ENCODE measurements around the gene CELF6.

CELF6 gene

DNA sequence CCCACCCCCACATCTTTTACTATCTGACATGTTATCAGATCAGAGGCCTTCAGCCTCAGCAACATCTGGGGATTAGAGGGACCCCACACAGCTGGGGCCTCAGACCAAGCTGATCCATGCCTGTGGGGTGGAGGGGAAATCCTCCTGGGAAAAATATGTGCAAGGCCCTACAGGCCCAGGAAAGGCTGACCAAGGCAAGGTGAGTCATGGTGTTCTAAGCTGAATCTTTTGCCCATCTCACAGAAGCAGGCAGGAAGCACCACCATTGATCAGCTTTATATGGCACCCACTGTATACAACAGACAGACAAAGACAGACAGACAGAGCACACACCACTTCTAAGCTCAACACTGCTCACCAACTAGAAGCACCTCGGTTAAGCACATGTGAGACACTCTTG, 35.2 kb downstream of the CELF6 start:
- no peaks in the 10 kb centered on the region for H3K79me2 ChIP-seq (ENCODE audit: low read length)
- no peaks in the 10 kb centered on the region for H3F3A ChIP-seq (ENCODE audit: insufficient read depth, low read length)
- H3K27ac ChIP-seq (ENCODE audit: low read length): no peak overlapping the region
- TF ChIP-seq CTCF (IDR thresholded peaks at IDR 0.05; ENCODE audit: low read length) (no peak), EZH2phosphoT487 (IDR thresholded peaks at IDR 0.05; ENCODE audit: low read length) (no peak), EZH2 (optimal IDR thresholded peaks at IDR 0.05; ENCODE audit: low read depth, low read length) (no peak)
- no peak overlapping the region for H3K4me2 ChIP-seq (ENCODE audit: low read depth, low read length)
- H2AFZ ChIP-seq (ENCODE audit: low read length): no peak overlapping the region
- H3K36me3 ChIP-seq (replicated peaks; ENCODE audit: insufficient read depth, low read length): no peaks in the 10 kb centered on the region
- H3K27me3 ChIP-seq (replicated peaks; ENCODE audit: insufficient read depth, low read length): no peaks in the 10 kb centered on the region
- no peaks in the 10 kb centered on the region for H3K4me1 ChIP-seq (ENCODE audit: low read length)
- no peaks in the 10 kb centered on the region for H3K9me3 ChIP-seq (replicated peaks; ENCODE audit: insufficient read depth, low read length)
- H3K4me3 ChIP-seq (ENCODE audit: low read length): no peak overlapping the region
- DNase-seq: no peak
- H4K20me1 ChIP-seq (ENCODE audit: insufficient read depth, low read length): no peaks in the 10 kb centered on the region
- H3K9ac ChIP-seq (ENCODE audit: low read length): no peak overlapping the region
- H3K9me2 ChIP-seq (replicated peaks; ENCODE audit: insufficient read depth, low read length): no peaks in the 10 kb centered on the region

DNA sequence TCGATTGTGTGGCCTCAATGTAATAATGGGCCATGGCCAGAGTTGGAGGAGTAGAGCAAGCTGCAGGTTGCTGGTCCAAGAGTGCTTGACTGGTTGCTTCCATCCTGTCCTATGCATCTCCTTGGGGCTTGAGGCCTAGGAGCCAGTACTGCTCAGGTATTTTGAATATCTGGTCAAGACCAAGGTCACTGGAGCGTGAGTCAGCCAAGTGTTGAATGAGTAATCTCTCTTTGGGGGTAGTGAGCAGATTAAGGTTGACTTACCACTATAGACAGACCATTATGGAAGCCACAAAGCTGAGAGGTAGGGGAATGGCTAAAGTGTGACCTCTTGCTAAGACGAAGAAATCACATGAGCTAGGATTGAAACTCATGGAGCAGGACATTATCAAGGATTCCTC, 38.2 kb downstream of the CELF6 start:
- Histone ChIP-seq H2AFZ (ENCODE audit: low read length) (no peak overlapping the region), H3K9me2 (replicated peaks; ENCODE audit: insufficient read depth, low read length) (no peaks in the 10 kb centered on the region), H3K4me1 (ENCODE audit: low read length) (no peaks in the 10 kb centered on the region), H3K9me3 (replicated peaks; ENCODE audit: insufficient read depth, low read length) (no peaks in the 10 kb centered on the region), H3K36me3 (replicated peaks; ENCODE audit: insufficient read depth, low read length) (no peaks in the 10 kb centered on the region), H3K27ac (ENCODE audit: low read length) (no peak overlapping the region), H3F3A (ENCODE audit: insufficient read depth, low read length) (no peaks in the 10 kb centered on the region), H3K79me2 (ENCODE audit: low read length) (no peaks in the 10 kb centered on the region), H3K9ac (ENCODE audit: low read length) (no peak overlapping the region), H3K4me2 (ENCODE audit: low read depth, low read length) (no peak overlapping the region), H3K4me3 (ENCODE audit: low read length) (no peak overlapping the region), H3K27me3 (replicated peaks; ENCODE audit: insufficient read depth, low read length) (no peaks in the 10 kb centered on the region), H4K20me1 (ENCODE audit: insufficient read depth, low read length) (no peaks in the 10 kb centered on the region)
- DNase-seq: no peak
- TF ChIP-seq EZH2phosphoT487 (IDR thresholded peaks at IDR 0.05; ENCODE audit: low read length) (no peak), EZH2 (optimal IDR thresholded peaks at IDR 0.05; ENCODE audit: low read depth, low read length) (no peak), CTCF (IDR thresholded peaks at IDR 0.05; ENCODE audit: low read length) (no peak)

- H3K79me2 ChIP-seq (ENCODE audit: low read length): no peaks in the 10 kb centered on the region
- H3K4me2 ChIP-seq (ENCODE audit: low read depth, low read length): no peak overlapping the region
- no peaks in the 10 kb centered on the region for H3K9me2 ChIP-seq (replicated peaks; ENCODE audit: insufficient read depth, low read length)
- no peak overlapping the region for H3K9ac ChIP-seq (ENCODE audit: low read length)
- no peak overlapping the region for H3K27ac ChIP-seq (ENCODE audit: low read length)
- no peaks in the 10 kb centered on the region for H3K27me3 ChIP-seq (replicated peaks; ENCODE audit: insufficient read depth, low read length)
- H3K9me3 ChIP-seq (replicated peaks; ENCODE audit: insufficient read depth, low read length): no peaks in the 10 kb centered on the region
- TF ChIP-seq CTCF (IDR thresholded peaks at IDR 0.05; ENCODE audit: low read length): no peak
- TF ChIP-seq EZH2phosphoT487 (IDR thresholded peaks at IDR 0.05; ENCODE audit: low read length): no peak
- no peaks in the 10 kb centered on the region for H3K4me1 ChIP-seq (ENCODE audit: low read length)
- H3K36me3 ChIP-seq (replicated peaks; ENCODE audit: insufficient read depth, low read length): no peaks in the 10 kb centered on the region
- H3K4me3 ChIP-seq (ENCODE audit: low read length): no peak overlapping the region
- no peaks in the 10 kb centered on the region for H3F3A ChIP-seq (ENCODE audit: insufficient read depth, low read length)
- no peaks in the 10 kb centered on the region for H4K20me1 ChIP-seq (ENCODE audit: insufficient read depth, low read length)
- H2AFZ ChIP-seq (ENCODE audit: low read length): no peak overlapping the region
- DNase-seq: no peak
Observed at GRCh38 chr15:72280751-72281150, 39.2 kb downstream of the CELF6 start.

All from MM.1S (cell line).